H9 (cell line): Measurements from ENCODE around the gene RAD9B. TPM values are rescaled to one million over a fixed set of nuclear protein-coding genes. Genes with fewer than 3 reads are reported as not detected.

ENCODE experiments used
- DNase-seq: peaks from one replicate; pipeline ENCODE4 v3.0.0-alpha.2; 2017
- H2AFZ ChIP-seq: one replicate; pipeline ENCODE4 v1.6.1; 2013; ENCODE audit warnings: mild to moderate bottlenecking, low read length, control low read depth, moderate library complexity
- H2AK5ac ChIP-seq: 2 replicates; pipeline ENCODE4 v1.6.1; 2013; ENCODE audit warnings: low read length, control low read depth, mixed read lengths; ENCODE audit not compliant: insufficient read length
- H2BK120ac ChIP-seq: one replicate; pipeline ENCODE4 v1.6.1; 2013; ENCODE audit warnings: low read depth, mild to moderate bottlenecking, low read length, control low read depth, inconsistent platforms; ENCODE audit not compliant: poor library complexity, severe bottlenecking
- H2BK12ac ChIP-seq: 2 replicates; pipeline ENCODE4 v1.6.1; 2013; ENCODE audit warnings: low read length, control low read depth, mixed read lengths, low read depth; ENCODE audit not compliant: insufficient read length
- H2BK15ac ChIP-seq: 2 replicates; pipeline ENCODE4 v1.6.1; 2013; ENCODE audit warnings: low read depth, low read length, control low read depth
- H2BK20ac ChIP-seq: one replicate; pipeline ENCODE4 v1.6.1; 2013; ENCODE audit warnings: low read depth, mild to moderate bottlenecking, low read length, control low read depth, inconsistent platforms; ENCODE audit not compliant: poor library complexity, severe bottlenecking
- H2BK5ac ChIP-seq: 2 replicates; pipeline ENCODE4 v1.6.1; 2013; ENCODE audit warnings: low read length, control low read depth, mixed read lengths; ENCODE audit not compliant: insufficient read length
- H3K14ac ChIP-seq: 2 replicates; pipeline ENCODE4 v1.6.1; 2013; ENCODE audit warnings: low read length, control low read depth; ENCODE audit not compliant: insufficient read depth
- H3K18ac ChIP-seq: 2 replicates; pipeline ENCODE4 v1.6.1; 2013; ENCODE audit warnings: low read depth, mild to moderate bottlenecking, mixed read lengths, low read length, control low read depth; ENCODE audit not compliant: insufficient read length
- H3K23ac ChIP-seq: 2 replicates; pipeline ENCODE4 v1.6.1; 2013; ENCODE audit warnings: low read length, control low read depth, mixed read lengths, low read depth; ENCODE audit not compliant: insufficient read length
- H3K23me2 ChIP-seq: 2 replicates; pipeline ENCODE4 v1.6.1; 2013; ENCODE audit warnings: low read depth, mild to moderate bottlenecking, mixed read lengths, low read length, control low read depth; ENCODE audit not compliant: insufficient read length, poor library complexity, severe bottlenecking
- H3K27ac ChIP-seq: 2 replicates; pipeline ENCODE4 v1.5.1; 2013; ENCODE audit warnings: low read length, control low read depth, mixed read lengths, low read depth; ENCODE audit not compliant: insufficient read length
- H3K27me3 ChIP-seq: 2 replicates; pipeline ENCODE4 v1.6.1; 2013; ENCODE audit warnings: low read length, control low read depth, inconsistent platforms; ENCODE audit not compliant: insufficient read depth
- H3K4ac ChIP-seq: 2 replicates; pipeline ENCODE4 v1.6.1; 2013; ENCODE audit warnings: low read depth, mild to moderate bottlenecking, control low read depth, inconsistent platforms, low read length, moderate library complexity
- H3K4me1 ChIP-seq: 2 replicates; pipeline ENCODE4 v1.6.1; 2013; ENCODE audit warnings: low read length, control low read depth, inconsistent platforms; ENCODE audit not compliant: insufficient read depth
- H3K4me2 ChIP-seq: 2 replicates; pipeline ENCODE4 v1.6.1; 2013; ENCODE audit warnings: low read length, control low read depth, mixed read lengths; ENCODE audit not compliant: insufficient read length, insufficient read depth
- H3K56ac ChIP-seq: 2 replicates; pipeline ENCODE4 v1.6.1; 2013; ENCODE audit warnings: low read depth, mild to moderate bottlenecking, mixed read lengths, low read length, control low read depth; ENCODE audit not compliant: insufficient read length
- H3K79me1 ChIP-seq: 2 replicates; pipeline ENCODE4 v1.6.1; 2013; ENCODE audit warnings: low read depth, mild to moderate bottlenecking, moderate library complexity, low read length, control low read depth, inconsistent platforms; ENCODE audit not compliant: insufficient read depth, poor library complexity, severe bottlenecking
- H3K79me2 ChIP-seq: 2 replicates; pipeline ENCODE4 v1.6.1; 2013; ENCODE audit warnings: low read length, control low read depth, inconsistent platforms; ENCODE audit not compliant: insufficient read depth
- H3K9ac ChIP-seq: 2 replicates; pipeline ENCODE4 v1.6.1; 2013; ENCODE audit warnings: low read length, control low read depth, mixed read lengths; ENCODE audit not compliant: insufficient read length; ENCODE audit errors: extremely low read depth
- H3K9me3 ChIP-seq: one replicate; pipeline ENCODE4 v1.6.1; 2013; ENCODE audit warnings: low read depth, low read length, inconsistent platforms; ENCODE audit not compliant: control insufficient read depth
- H3T11ph ChIP-seq: one replicate; pipeline ENCODE4 v1.6.1; 2013; ENCODE audit warnings: mild to moderate bottlenecking, low read length, control low read depth, inconsistent platforms
- H4K20me1 ChIP-seq: one replicate; pipeline ENCODE4 v1.6.1; 2013; ENCODE audit not compliant: control insufficient read depth, insufficient read length, insufficient read depth
- H4K5ac ChIP-seq: 2 replicates; pipeline ENCODE4 v1.6.1; 2013; ENCODE audit warnings: low read depth, mild to moderate bottlenecking, mixed read lengths, low read length, control low read depth; ENCODE audit not compliant: insufficient read length
- H4K8ac ChIP-seq: replicated peaks from 2 replicates; pipeline ENCODE4 v1.6.1; 2013; ENCODE audit warnings: low read length, control low read depth, mixed read lengths, low read depth; ENCODE audit not compliant: insufficient read length
- H4K91ac ChIP-seq: 2 replicates; pipeline ENCODE4 v1.6.1; 2013; ENCODE audit warnings: low read depth, mild to moderate bottlenecking, moderate library complexity, mixed read lengths, low read length, control low read depth; ENCODE audit not compliant: insufficient read length
- H3K27ac Mint-ChIP-seq, 3 experiments: 2 replicates in 2 of 3; 3 replicates in 1 of 3; pipeline ENCODE4 v1.8.0; 2020 to 2021; ENCODE audit warnings: mixed read lengths in 3 of 3, mild to moderate bottlenecking in 1 of 3, moderate library complexity in 1 of 3
- H3K27me3 Mint-ChIP-seq: 2 replicates; pipeline ENCODE4 v1.8.0; 2021; ENCODE audit warnings: low read depth, mild to moderate bottlenecking, moderate library complexity, mixed read lengths
- H3K36me3 Mint-ChIP-seq, 3 experiments: 2 replicates in 2 of 3; 3 replicates in 1 of 3; pipeline ENCODE4 v1.8.0; 2020 to 2021; ENCODE audit warnings: low read depth in 3 of 3, mixed read lengths in 3 of 3; ENCODE audit not compliant: insufficient read depth in 1 of 3
- H3K4me1 Mint-ChIP-seq, 2 experiments: 2 replicates each; pipeline ENCODE4 v1.8.0; 2020; ENCODE audit warnings: mixed read lengths in 2 of 2
- H3K4me3 Mint-ChIP-seq, 2 experiments: 2 replicates in 1 of 2; 3 replicates in 1 of 2; pipeline ENCODE4 v1.8.0; 2020 to 2021; ENCODE audit warnings: mild to moderate bottlenecking in 2 of 2, mixed read lengths in 2 of 2, moderate library complexity in 1 of 2
- H3K9me3 Mint-ChIP-seq, 2 experiments: 2 replicates in 1 of 2; 3 replicates in 1 of 2; pipeline ENCODE4 v1.8.0; 2020; ENCODE audit warnings: mild to moderate bottlenecking in 2 of 2, mixed read lengths in 2 of 2, moderate library complexity in 1 of 2
- CTCF ChIP-seq: fragments of 200-600 bp; sonication (generic); conservative IDR thresholded peaks from 3 replicates; pipeline ENCODE4 v1.8.0; 2021; ENCODE audit warnings: antibody characterized with exemption, mild to moderate bottlenecking
- WGBS: extraction: QIAGEN DNeasy Blood & Tissue Kit; methylation state at CpG from one replicate; pipeline ENCODE4 v1.1.7; 2013; ENCODE audit warnings: missing lambda C conversion rate, low lambda C conversion rate, mixed read lengths; ENCODE audit not compliant: insufficient read length; ENCODE audit errors: extremely low coverage; 5-methylcytosine and 5-hydroxymethylcytosine counted together
- total RNA-seq: library from RNA; stranded (reverse); gene quantifications from 2 replicates; pipeline ENCODE4 v1.2.1, GENCODE V29; 2021

RAD9B gene
- total RNA-seq, 1 experiment from 2014 or later: not detected

DNA sequence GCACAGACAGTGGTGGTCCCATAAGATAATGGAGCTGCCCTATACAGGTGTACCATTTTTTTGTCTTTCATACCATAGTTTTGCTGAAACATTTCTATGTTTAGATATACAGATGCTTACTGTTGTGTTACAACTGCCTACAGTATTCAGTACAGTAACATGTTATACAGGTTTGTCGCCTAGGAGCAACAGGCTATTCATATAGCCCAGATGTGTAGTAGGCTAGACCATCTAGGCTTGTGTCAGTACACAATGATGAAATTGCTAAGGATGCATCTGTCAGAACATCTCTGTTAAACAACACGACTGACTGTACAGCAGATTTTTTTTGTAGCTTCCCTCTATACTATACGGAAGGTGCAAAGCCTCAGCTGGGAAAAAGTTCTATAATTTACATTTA is 30.5 kb downstream of the RAD9B start:
- H4K20me1 ChIP-seq: no peaks in the 10 kb centered on the region
- no CpG with 5 or more reads among the region's 3 CpGs for WGBS
- no peak overlapping the region for H4K91ac ChIP-seq
- H3K4ac ChIP-seq: no peak overlapping the region
- H3K18ac ChIP-seq: no peak overlapping the region
- H3K36me3 Mint-ChIP-seq: peaks cover 1 to 23% (median 7%) of the 10 kb centered on the region in 3 experiments; a peak in 5 of 7 replicates
- H2BK15ac ChIP-seq: no peak overlapping the region
- H3K79me1 ChIP-seq: no peaks in the 10 kb centered on the region
- no peak overlapping the region for H3K27ac Mint-ChIP-seq
- no peak overlapping the region for H3K9ac ChIP-seq
- H3K56ac ChIP-seq: no peak overlapping the region
- no peak overlapping the region for H2BK20ac ChIP-seq
- DNase-seq: no peak
- H2BK5ac ChIP-seq: no peak overlapping the region
- no peak overlapping the region for H3T11ph ChIP-seq
- H3K23me2 ChIP-seq: no peaks in the 10 kb centered on the region
- H2AK5ac ChIP-seq: no peak overlapping the region
- no peaks in the 10 kb centered on the region for H3K27me3 ChIP-seq
- no peak overlapping the region for H3K27ac ChIP-seq
- no peak overlapping the region for H3K23ac ChIP-seq
- no peak overlapping the region for H2BK120ac ChIP-seq
- H3K14ac ChIP-seq: no peak overlapping the region
- no peaks in the 10 kb centered on the region; the same call in 1 of the 2 replicates for H3K4me1 ChIP-seq
- no peak overlapping the region for H2AFZ ChIP-seq
- H3K9me3 Mint-ChIP-seq: no peaks in the 10 kb centered on the region
- no peaks in the 10 kb centered on the region for H3K27me3 Mint-ChIP-seq
- H2BK12ac ChIP-seq: no peak overlapping the region
- no peak for TF ChIP-seq CTCF
- no peak overlapping the region for H4K5ac ChIP-seq
- H3K9me3 ChIP-seq: no peaks in the 10 kb centered on the region
- H3K79me2 ChIP-seq: no peaks in the 10 kb centered on the region
- no peak overlapping the region for H3K4me2 ChIP-seq
- H3K4me1 Mint-ChIP-seq: peaks cover 12 to 13% of the 10 kb centered on the region in 2 experiments
- no peak overlapping the region for H3K4me3 Mint-ChIP-seq
- H4K8ac ChIP-seq: no peak overlapping the region
